K562 (cell line): ENCODE measurements around the gene TMEM19. TPM values are rescaled to one million over a fixed set of nuclear protein-coding genes. Genes with fewer than 3 reads are reported as not detected.

Experiments used
- CBFA2T2 ChIP-seq: fragments of 450-650 bp; conservative IDR thresholded peaks from 2 replicates; pipeline ENCODE4 v1.6.1; 2017; ENCODE audit warnings: mild to moderate bottlenecking
- CEBPG ChIP-seq, 3 experiments: fragments of 200-800 bp in 1 of 3; sonication (Bioruptor generic) in 1 of 3; sonication (generic) in 1 of 3; formaldehyde crosslinking in 1 of 3; IDR thresholded peaks in 2 of 3; conservative IDR thresholded peaks in 1 of 3; 2 replicates each; pipeline versions ENCODE4 v1.6.1 to v1.8.0; 2016 to 2022; ENCODE audit warnings: missing compliant biosample characterization in 2 of 3, missing genetic modification characterization in 2 of 3, mild to moderate bottlenecking in 1 of 3, missing genetic modification reagents in 1 of 3
- FIP1L1 ChIP-seq: fragments of 200-400 bp; formaldehyde crosslinking; IDR thresholded peaks from 2 replicates; pipeline ENCODE4 v1.6.1; 2018; ENCODE audit warnings: mild to moderate bottlenecking, low read depth, low read length; ENCODE audit not compliant: poor library complexity, severe bottlenecking
- ILF3 ChIP-seq: fragments of 450-650 bp; IDR thresholded peaks from 2 replicates; pipeline ENCODE4 v1.6.1; 2018; ENCODE audit warnings: antibody characterized with exemption, mild to moderate bottlenecking, moderate library complexity, borderline replicate concordance
- L3MBTL2 ChIP-seq: fragments of 450-650 bp; IDR thresholded peaks from 2 replicates; pipeline ENCODE4 v1.6.1; 2016; ENCODE audit warnings: mild to moderate bottlenecking, moderate library complexity
- TEAD4 ChIP-seq, 2 experiments: sonication (generic) in 1 of 2; formaldehyde crosslinking in 1 of 2; IDR thresholded peaks; 2 replicates each; pipeline versions ENCODE4 v1.6.1 to v1.8.0; 2012 to 2022; ENCODE audit warnings: borderline replicate concordance in 1 of 2, inconsistent platforms in 1 of 2, low read length in 1 of 2, mild to moderate bottlenecking in 1 of 2, missing genetic modification reagents in 1 of 2
- TFAM ChIP-seq: fragments of 250-450 bp; sonication (Bioruptor Pico); conservative IDR thresholded peaks from 2 replicates; pipeline ENCODE4 v1.5.0; 2021; ENCODE audit warnings: mild to moderate bottlenecking, moderate library complexity
- ZEB2 ChIP-seq: fragments of 450-650 bp; IDR thresholded peaks from 2 replicates; pipeline ENCODE4 v1.6.1; 2016
- ZNF57 ChIP-seq: fragments of 450-650 bp; formaldehyde crosslinking; IDR thresholded peaks from 2 replicates; pipeline ENCODE4 v1.4.0; 2020; ENCODE audit warnings: mild to moderate bottlenecking, moderate library complexity
- ZNF830 ChIP-seq: fragments of 250-450 bp; sonication (Bioruptor Pico); IDR thresholded peaks from 2 replicates; pipeline ENCODE4 v1.5.0; 2021; ENCODE audit warnings: mild to moderate bottlenecking
- polyA plus RNA-seq, 8 experiments: library from polyadenylated mRNA; depleted of rRNA in 4 of 8; stranded (reverse) in 5 of 8; unstranded in 3 of 8; fragments of >200 nt; fragmentation: Nextera tagmentation in 2 of 8; fragmentation: Illumina TruSeq in 1 of 8; extraction: Ambion mirVana in 2 of 8; extraction: Trizol in 1 of 8; gene quantifications; 2 replicates each; pipeline versions ENCODE4 v1.2.1 to v1.2.3, GENCODE V29; 2011 to 2014; ENCODE audit warnings: inconsistent platforms in 1 of 8, missing spikeins in 1 of 8
- total RNA-seq, 7 experiments: library from RNA; depleted of rRNA in 6 of 7; stranded (reverse); fragments of >200 nt in 6 of 7; fragmentation: Illumina TruSeq in 2 of 7; extraction: Trizol in 2 of 7; gene quantifications; 2 replicates each; pipeline versions ENCODE4 v1.2.1 to v1.2.3, GENCODE V29; 2011 to 2021; ENCODE audit warnings: low replicate concordance in 1 of 7
- TF ChIP-seq, protein P1 (sequence below): fragments of 200-600 bp; sonication (generic); IDR thresholded peaks from one replicate; pipeline ENCODE4 v1.6.1; 2012; ENCODE audit warnings: mild to moderate bottlenecking, low read depth, low read length, inconsistent platforms
- TF ChIP-seq, protein P2 (sequence below), 3 experiments: IDR thresholded peaks in 2 of 3; conservative IDR thresholded peaks in 1 of 3; 2 replicates each; pipeline ENCODE4 v1.5.1; 2011 to 2012; ENCODE audit warnings: low read length in 3 of 3, mild to moderate bottlenecking in 3 of 3, control low read depth in 2 of 3, improper control_type of control experiment in 1 of 3, inconsistent platforms in 1 of 3, low read depth in 1 of 3, mixed read lengths in 1 of 3, moderate library complexity in 1 of 3; ENCODE audit not compliant: insufficient read depth in 2 of 3
- TF ChIP-seq, protein P3 (sequence below), 2 experiments: fragments of 450-650 bp in 1 of 2; sonication (generic) in 1 of 2; formaldehyde crosslinking in 1 of 2; IDR thresholded peaks in 1 of 2; conservative IDR thresholded peaks in 1 of 2; 2 replicates each; pipeline versions ENCODE4 v1.6.1 to v1.8.1; 2016 to 2023; ENCODE audit warnings: mild to moderate bottlenecking in 2 of 2, moderate library complexity in 2 of 2, inconsistent platforms in 1 of 2, missing genetic modification reagents in 1 of 2

The TMEM19 gene
- total and polyA plus RNA-seq, 9 of the 15 experiments (the other 6 are each of a cell fraction or from before 2014, with no cell fraction given): 8.2 to 24.2 (median 17.2) TPM

DNA sequence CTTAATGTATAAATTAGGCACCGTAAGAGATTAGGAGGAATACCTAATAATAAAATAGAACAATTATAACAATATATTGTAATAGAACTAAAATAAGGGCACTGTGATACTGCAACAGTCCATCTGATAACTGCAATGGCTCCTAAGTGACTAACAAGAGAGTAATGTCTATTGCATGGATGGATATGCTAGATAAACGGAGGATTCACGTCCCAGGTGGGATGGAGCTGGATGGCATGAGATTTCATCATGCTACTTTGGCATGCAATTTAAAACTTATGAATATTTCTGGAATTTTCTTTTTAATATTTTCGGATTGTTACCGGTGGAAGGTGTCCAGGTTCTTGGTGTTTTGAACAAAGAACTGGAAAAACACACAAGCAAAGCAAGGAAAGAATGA is 2.2 kb upstream of the TMEM19 start (continued):
- TF ChIP-seq, protein P1, sequence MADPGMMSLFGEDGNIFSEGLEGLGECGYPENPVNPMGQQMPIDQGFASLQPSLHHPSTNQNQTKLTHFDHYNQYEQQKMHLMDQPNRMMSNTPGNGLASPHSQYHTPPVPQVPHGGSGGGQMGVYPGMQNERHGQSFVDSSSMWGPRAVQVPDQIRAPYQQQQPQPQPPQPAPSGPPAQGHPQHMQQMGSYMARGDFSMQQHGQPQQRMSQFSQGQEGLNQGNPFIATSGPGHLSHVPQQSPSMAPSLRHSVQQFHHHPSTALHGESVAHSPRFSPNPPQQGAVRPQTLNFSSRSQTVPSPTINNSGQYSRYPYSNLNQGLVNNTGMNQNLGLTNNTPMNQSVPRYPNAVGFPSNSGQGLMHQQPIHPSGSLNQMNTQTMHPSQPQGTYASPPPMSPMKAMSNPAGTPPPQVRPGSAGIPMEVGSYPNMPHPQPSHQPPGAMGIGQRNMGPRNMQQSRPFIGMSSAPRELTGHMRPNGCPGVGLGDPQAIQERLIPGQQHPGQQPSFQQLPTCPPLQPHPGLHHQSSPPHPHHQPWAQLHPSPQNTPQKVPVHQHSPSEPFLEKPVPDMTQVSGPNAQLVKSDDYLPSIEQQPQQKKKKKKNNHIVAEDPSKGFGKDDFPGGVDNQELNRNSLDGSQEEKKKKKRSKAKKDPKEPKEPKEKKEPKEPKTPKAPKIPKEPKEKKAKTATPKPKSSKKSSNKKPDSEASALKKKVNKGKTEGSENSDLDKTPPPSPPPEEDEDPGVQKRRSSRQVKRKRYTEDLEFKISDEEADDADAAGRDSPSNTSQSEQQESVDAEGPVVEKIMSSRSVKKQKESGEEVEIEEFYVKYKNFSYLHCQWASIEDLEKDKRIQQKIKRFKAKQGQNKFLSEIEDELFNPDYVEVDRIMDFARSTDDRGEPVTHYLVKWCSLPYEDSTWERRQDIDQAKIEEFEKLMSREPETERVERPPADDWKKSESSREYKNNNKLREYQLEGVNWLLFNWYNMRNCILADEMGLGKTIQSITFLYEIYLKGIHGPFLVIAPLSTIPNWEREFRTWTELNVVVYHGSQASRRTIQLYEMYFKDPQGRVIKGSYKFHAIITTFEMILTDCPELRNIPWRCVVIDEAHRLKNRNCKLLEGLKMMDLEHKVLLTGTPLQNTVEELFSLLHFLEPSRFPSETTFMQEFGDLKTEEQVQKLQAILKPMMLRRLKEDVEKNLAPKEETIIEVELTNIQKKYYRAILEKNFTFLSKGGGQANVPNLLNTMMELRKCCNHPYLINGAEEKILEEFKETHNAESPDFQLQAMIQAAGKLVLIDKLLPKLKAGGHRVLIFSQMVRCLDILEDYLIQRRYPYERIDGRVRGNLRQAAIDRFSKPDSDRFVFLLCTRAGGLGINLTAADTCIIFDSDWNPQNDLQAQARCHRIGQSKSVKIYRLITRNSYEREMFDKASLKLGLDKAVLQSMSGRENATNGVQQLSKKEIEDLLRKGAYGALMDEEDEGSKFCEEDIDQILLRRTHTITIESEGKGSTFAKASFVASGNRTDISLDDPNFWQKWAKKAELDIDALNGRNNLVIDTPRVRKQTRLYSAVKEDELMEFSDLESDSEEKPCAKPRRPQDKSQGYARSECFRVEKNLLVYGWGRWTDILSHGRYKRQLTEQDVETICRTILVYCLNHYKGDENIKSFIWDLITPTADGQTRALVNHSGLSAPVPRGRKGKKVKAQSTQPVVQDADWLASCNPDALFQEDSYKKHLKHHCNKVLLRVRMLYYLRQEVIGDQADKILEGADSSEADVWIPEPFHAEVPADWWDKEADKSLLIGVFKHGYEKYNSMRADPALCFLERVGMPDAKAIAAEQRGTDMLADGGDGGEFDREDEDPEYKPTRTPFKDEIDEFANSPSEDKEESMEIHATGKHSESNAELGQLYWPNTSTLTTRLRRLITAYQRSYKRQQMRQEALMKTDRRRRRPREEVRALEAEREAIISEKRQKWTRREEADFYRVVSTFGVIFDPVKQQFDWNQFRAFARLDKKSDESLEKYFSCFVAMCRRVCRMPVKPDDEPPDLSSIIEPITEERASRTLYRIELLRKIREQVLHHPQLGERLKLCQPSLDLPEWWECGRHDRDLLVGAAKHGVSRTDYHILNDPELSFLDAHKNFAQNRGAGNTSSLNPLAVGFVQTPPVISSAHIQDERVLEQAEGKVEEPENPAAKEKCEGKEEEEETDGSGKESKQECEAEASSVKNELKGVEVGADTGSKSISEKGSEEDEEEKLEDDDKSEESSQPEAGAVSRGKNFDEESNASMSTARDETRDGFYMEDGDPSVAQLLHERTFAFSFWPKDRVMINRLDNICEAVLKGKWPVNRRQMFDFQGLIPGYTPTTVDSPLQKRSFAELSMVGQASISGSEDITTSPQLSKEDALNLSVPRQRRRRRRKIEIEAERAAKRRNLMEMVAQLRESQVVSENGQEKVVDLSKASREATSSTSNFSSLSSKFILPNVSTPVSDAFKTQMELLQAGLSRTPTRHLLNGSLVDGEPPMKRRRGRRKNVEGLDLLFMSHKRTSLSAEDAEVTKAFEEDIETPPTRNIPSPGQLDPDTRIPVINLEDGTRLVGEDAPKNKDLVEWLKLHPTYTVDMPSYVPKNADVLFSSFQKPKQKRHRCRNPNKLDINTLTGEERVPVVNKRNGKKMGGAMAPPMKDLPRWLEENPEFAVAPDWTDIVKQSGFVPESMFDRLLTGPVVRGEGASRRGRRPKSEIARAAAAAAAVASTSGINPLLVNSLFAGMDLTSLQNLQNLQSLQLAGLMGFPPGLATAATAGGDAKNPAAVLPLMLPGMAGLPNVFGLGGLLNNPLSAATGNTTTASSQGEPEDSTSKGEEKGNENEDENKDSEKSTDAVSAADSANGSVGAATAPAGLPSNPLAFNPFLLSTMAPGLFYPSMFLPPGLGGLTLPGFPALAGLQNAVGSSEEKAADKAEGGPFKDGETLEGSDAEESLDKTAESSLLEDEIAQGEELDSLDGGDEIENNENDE: no peak
- TF ChIP-seq L3MBTL2 (no peak), ZNF57 (CRISPR knock-in tag) (no peak), FIP1L1 (no peak), TEAD4 (IDR thresholded peaks at IDR 0.05; ENCODE audit: low read length) (peak; percentile 71), TEAD4 (CRISPR knock-in tag; IDR thresholded peaks at IDR 0.05; ENCODE audit: borderline replicate concordance) (no peak), ZEB2 (peak; percentile 54; the same call in 1 of the 2 replicates), ZNF830 (CRISPR knock-in tag) (no peak), CBFA2T2 (no peak; the same call in 1 of the 2 replicates), ILF3 (no peak), CEBPG (CRISPR knock-in tag; IDR thresholded peaks at IDR 0.05) (peak; percentile 82), CEBPG (tag; conservative IDR thresholded peaks at IDR 0.05 in 1 of 2, IDR thresholded peaks at IDR 0.05 in 1 of 2) (peak in 1 of 2 experiments; percentile 83; a peak in 2 of 4 replicates), TFAM (CRISPR knock-in tag) (no peak)
- TF ChIP-seq, protein P2, sequence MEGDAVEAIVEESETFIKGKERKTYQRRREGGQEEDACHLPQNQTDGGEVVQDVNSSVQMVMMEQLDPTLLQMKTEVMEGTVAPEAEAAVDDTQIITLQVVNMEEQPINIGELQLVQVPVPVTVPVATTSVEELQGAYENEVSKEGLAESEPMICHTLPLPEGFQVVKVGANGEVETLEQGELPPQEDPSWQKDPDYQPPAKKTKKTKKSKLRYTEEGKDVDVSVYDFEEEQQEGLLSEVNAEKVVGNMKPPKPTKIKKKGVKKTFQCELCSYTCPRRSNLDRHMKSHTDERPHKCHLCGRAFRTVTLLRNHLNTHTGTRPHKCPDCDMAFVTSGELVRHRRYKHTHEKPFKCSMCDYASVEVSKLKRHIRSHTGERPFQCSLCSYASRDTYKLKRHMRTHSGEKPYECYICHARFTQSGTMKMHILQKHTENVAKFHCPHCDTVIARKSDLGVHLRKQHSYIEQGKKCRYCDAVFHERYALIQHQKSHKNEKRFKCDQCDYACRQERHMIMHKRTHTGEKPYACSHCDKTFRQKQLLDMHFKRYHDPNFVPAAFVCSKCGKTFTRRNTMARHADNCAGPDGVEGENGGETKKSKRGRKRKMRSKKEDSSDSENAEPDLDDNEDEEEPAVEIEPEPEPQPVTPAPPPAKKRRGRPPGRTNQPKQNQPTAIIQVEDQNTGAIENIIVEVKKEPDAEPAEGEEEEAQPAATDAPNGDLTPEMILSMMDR (IDR thresholded peaks at IDR 0.05 in 2 of 3, conservative IDR thresholded peaks at IDR 0.05 in 1 of 3; ENCODE audit: insufficient read depth in 2 of 3, low read depth in 1 of 3, low read length in 3 of 3): no peak
- TF ChIP-seq, protein P3, sequence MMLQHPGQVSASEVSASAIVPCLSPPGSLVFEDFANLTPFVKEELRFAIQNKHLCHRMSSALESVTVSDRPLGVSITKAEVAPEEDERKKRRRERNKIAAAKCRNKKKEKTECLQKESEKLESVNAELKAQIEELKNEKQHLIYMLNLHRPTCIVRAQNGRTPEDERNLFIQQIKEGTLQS (IDR thresholded peaks at IDR 0.05): peak; percentile 84
- TF ChIP-seq, protein P3 (CRISPR knock-in tag; conservative IDR thresholded peaks at IDR 0.05): no peak
